T-helper 17 cell (primary cell): ENCODE results near the gene CCL15. TPM values are rescaled to one million over a fixed set of nuclear protein-coding genes. Genes with fewer than 3 reads are reported as not detected.
"Not testable (repeated sequence)": the region's sequence is repeated elsewhere in the genome, so short reads cannot be mapped to it uniquely, and the experiment has no call there.

Experiments
- ATAC-seq: fragments of 150-1000 bp; cut with Tn5 transposase; 2 replicates; pipeline ENCODE4 v1.10.0; 2021; ENCODE audit warnings: mild to moderate bottlenecking, moderate library complexity
- DNase-seq, 3 donors: peaks; one replicate each; pipeline versions ENCODE4 v3.0.0 to v3.0.0-alpha.2; 2020 to 2021
- H3K9me3 ChIP-seq: one replicate; pipeline ENCODE4 v1.7.0; 2013; ENCODE audit warnings: low read length, mild to moderate bottlenecking; ENCODE audit not compliant: control insufficient read depth, poor library complexity, severe bottlenecking
- H3K27ac Mint-ChIP-seq: one replicate; pipeline ENCODE4 v1.8.0; 2022; ENCODE audit warnings: mild to moderate bottlenecking, moderate library complexity, mixed read lengths
- H3K27me3 Mint-ChIP-seq: one replicate; pipeline ENCODE4 v1.8.0; 2022; ENCODE audit warnings: mixed read lengths
- H3K36me3 Mint-ChIP-seq: one replicate; pipeline ENCODE4 v1.8.0; 2022; ENCODE audit warnings: low read depth, mixed read lengths
- H3K4me1 Mint-ChIP-seq: one replicate; pipeline ENCODE4 v1.8.0; 2022; ENCODE audit warnings: mild to moderate bottlenecking, mixed read lengths
- H3K4me3 Mint-ChIP-seq: one replicate; pipeline ENCODE4 v1.8.0; 2022; ENCODE audit warnings: mild to moderate bottlenecking, moderate library complexity, mixed read lengths
- total RNA-seq, 4 donors: library from RNA in 2 of 4; stranded (reverse) in 2 of 4; gene quantifications; one replicate each; pipeline ENCODE4 v1.2.3 and lab custom pipeline; 2022 to 2026

CCL15 gene, protein sequence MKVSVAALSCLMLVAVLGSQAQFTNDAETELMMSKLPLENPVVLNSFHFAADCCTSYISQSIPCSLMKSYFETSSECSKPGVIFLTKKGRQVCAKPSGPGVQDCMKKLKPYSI
- total RNA-seq = not detected
- 0 reads per million in 2 donors for total RNA-seq (lab: John Stamatoyannopoulos, UW)

DNA sequence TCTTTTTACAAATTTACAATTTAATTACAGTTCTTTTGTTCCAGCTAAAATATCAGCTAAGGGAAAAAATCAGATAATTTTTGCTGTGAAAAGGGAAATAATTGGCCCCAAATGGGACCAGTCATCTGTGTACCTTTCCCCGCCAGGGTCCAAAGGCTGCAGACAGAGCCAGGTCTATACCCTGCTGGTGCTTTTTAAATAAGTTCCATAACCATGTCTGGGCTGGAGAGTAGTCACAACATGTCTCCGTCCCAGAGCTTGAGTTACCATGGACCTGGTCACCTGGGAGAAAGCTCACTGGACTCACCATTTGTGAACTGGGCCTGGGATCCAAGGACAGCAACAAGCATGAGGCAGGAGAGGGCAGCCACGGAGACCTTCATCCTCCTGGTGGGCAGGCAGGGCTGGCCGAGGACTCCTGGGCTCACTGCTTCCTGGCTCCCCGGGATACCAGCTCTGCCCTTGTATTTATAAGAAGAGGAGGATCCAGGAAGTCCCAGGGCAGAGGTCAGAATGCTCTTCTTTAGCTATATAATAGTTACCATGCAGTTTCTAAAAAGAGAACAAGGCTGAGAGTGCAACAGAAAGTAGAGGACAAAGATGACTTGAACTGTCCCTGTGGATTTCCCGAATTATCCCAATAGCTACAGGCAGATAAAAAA is at the start of gene CCL15:
TSS of gene CCL15 (minus strand) at position 444 of the 662 bp plus-strand sequence. CDS start at position 383, 61 bp downstream.
- no peak for ATAC-seq
- no peak within 1 kb of the TSS for H3K27ac Mint-ChIP-seq
- H3K4me1 Mint-ChIP-seq = peaks cover 7% of the 10 kb centered on the region
- no peak for DNase-seq
- no peaks in the 10 kb centered on the region for H3K36me3 Mint-ChIP-seq
- H3K9me3 ChIP-seq = no peaks in the 10 kb centered on the region
- no peak within 1 kb of the TSS for H3K4me3 Mint-ChIP-seq
- peaks cover 56% of the 10 kb centered on the region for H3K27me3 Mint-ChIP-seq

DNA sequence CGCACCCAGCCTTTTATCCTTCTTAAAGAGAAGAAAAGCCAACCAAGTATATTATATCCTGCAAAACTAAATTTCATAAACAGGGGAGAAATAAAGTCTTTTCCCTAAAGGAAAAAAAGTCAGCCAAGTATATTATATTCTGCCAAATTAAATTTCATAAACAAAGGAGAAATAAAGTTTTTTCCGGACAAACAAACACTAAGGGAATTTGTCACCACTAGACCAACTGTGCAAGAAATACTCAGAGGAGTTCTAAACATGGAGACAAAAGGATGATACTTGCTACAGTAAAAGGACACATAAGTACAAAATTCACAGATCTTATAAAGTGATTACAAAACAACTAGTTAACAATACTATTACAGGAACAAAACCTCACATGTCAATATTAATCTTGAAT is 48.3 kb upstream of the CCL15 start:
- H3K36me3 Mint-ChIP-seq = peaks cover 5% of the 10 kb centered on the region
- no peak for ATAC-seq
- H3K4me3 Mint-ChIP-seq = no peak overlapping the region
- H3K4me1 Mint-ChIP-seq = no peaks in the 10 kb centered on the region
- H3K27ac Mint-ChIP-seq = no peak overlapping the region
- no peak for DNase-seq
- peaks cover 2% of the 10 kb centered on the region for H3K9me3 ChIP-seq
- peaks cover 12% of the 10 kb centered on the region for H3K27me3 Mint-ChIP-seq

DNA sequence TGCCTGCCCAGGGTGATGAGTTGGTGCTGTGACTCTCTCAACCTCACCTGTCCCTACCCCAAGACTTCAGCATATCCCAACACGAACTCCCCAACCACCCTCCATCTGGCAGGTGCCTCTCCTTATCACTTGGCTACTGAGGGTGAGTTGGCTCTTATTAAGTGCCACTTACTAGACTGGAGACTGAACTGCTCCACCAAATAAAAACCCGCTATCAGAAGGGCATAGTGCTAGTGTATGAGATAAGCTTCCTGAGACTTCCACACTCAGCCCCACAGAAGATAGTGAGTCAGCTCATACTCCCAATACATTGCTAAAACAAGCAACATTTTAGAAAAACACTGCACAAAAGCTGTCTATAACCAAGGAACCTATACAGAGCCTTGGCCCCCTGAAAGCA is 46.7 kb upstream of the CCL15 start:
- Mint-ChIP-seq H3K27me3 (peaks cover 21% of the 10 kb centered on the region), H3K36me3 (peaks cover 5% of the 10 kb centered on the region), H3K27ac (no peak overlapping the region), H3K4me3 (no peak overlapping the region), H3K4me1 (no peaks in the 10 kb centered on the region)
- ATAC-seq (no peak), DNase-seq (no peak)
- peaks cover 2% of the 10 kb centered on the region for H3K9me3 ChIP-seq

DNA sequence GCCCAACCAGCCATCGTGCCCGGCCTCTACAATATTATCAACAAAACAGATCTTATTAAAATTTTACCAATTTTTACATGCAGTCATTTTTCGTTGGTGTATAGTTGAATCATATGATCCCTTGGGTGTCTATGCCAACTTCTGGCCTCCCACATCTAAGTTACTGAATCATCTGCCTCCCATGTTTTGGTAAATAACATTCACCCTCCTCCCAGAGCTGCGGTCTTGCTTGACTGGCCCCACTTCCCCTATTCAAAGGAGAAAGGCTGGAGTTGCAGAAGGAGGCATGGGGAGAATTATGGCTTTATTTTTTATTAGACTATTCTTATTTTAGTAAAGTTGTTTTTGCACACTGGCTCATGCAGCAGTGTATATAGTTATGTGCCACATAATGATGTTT is 34.9 kb upstream of the CCL15 start:
- Mint-ChIP-seq H3K27me3 (peaks cover 46% of the 10 kb centered on the region), H3K4me1 (peaks cover 4% of the 10 kb centered on the region), H3K36me3 (no peaks in the 10 kb centered on the region), H3K4me3 (no peak overlapping the region), H3K27ac (no peak overlapping the region)
- no peak for DNase-seq
- H3K9me3 ChIP-seq = no peaks in the 10 kb centered on the region
- no peak for ATAC-seq

DNA sequence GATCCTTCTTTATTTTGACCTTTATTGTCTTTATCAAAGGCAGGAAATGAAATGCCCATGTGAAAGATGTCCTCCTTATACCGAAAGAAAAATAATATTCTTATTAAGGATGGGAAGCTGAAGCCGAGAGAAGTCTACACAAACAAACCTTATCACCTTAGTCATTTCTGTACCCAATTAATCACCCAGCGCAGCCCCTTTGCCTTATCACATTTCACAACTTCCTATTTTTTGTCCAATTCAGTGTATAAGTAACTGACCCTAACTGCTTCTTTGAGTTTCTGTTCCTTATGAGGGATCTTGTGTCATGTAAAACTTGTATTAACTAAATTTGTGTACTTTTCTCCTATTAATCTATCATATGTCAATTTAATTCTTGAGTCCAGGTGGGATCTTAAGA is 32.8 kb upstream of the CCL15 start:
- Mint-ChIP-seq H3K4me3 (no peak overlapping the region), H3K36me3 (no peaks in the 10 kb centered on the region), H3K27ac (no peak overlapping the region), H3K4me1 (peaks cover 7% of the 10 kb centered on the region), H3K27me3 (peaks cover 61% of the 10 kb centered on the region)
- no peaks in the 10 kb centered on the region for H3K9me3 ChIP-seq
- ATAC-seq (no peak), DNase-seq (no peak)

DNA sequence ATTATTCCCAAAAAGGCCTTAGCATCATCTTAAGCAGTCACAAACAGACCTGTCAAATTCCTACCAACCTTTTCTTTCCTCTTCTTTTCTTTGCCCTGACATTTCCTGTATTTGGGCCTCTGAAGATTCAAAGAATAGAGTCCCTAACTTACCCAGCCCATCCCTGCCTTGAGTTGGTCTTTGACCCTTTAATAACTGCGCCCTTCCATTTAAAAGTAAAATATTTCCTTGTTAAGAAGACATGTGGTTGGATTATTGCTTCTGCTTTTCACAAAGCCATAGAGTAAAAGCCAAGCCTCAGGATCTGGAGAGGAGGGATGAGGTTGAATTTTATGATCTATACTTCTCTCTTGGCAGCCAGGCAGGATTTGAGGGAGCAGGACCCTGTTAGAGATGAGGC is 29.6 kb upstream of the CCL15 start:
- Mint-ChIP-seq H3K27ac (no peak overlapping the region), H3K4me3 (no peak overlapping the region), H3K4me1 (peaks cover 7% of the 10 kb centered on the region), H3K27me3 (peaks cover 66% of the 10 kb centered on the region), H3K36me3 (no peaks in the 10 kb centered on the region)
- no peaks in the 10 kb centered on the region for H3K9me3 ChIP-seq
- no peak for ATAC-seq
- no peak for DNase-seq

DNA sequence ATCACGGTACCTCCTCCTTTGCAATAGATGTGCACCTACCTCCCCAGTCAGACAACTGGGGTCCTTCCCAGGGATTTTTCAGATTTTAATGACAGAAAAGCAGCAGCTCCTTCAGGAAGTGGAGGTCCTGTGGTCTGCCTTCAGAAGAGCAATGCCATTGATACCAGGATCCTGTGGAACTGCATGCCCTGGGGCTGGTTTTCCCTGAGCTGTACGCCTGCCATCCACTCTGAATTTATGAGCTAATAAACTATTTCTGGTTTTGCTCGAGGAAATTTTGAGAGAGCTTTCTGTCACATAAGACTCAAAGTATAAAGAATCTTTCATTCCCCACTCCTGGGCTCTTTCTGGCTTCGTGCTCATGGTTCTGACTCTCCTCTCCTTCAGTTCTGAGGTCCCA is 26.4 kb upstream of the CCL15 start:
- peaks cover 2% of the 10 kb centered on the region for H3K36me3 Mint-ChIP-seq
- ATAC-seq = no peak

DNA sequence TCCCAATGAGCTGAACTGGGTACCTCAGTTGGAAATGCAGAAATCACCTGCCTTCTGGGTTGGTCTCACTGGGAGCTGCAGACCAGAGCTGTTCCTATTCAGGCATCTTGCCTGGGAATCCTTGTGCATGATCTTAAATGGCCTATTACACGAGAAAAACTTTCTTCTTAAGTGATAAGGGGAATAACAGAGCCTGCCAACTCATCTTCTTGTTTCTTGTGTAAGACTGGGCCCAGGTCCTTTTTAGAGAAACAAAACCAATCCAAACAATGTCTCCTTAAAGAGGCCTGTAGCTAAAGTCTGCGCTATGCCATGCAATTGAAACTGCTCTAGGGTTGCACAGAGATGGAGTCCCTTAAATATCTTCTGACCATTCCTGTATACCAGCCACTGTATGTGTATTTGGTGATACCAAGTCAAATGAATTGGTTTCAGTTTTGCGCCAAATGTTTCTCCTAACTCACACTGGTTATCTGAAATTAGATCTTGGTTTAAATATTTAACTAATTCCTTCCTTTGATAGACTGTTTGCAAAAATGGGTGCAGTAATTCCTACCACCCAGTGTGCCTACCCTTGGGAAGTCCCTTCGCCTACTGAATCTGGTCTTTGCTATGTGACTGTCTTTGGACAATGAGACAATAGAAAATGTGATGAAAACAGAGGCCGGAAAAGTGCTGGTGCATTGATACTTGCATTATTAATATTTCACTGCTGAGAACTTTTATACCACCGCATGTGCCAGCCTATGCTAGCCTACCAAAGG is 22.9 kb upstream of the CCL15 start:
- peaks cover 55% of the 10 kb centered on the region for H3K27me3 Mint-ChIP-seq
- no peak for DNase-seq
- no peaks in the 10 kb centered on the region for H3K9me3 ChIP-seq
- no peak overlapping the region for H3K27ac Mint-ChIP-seq
- no peak for ATAC-seq
- H3K4me3 Mint-ChIP-seq = no peak overlapping the region
- peaks cover 7% of the 10 kb centered on the region for H3K36me3 Mint-ChIP-seq
- H3K4me1 Mint-ChIP-seq = no peaks in the 10 kb centered on the region

More for the DNA sequence above, 26.4 kb upstream of the CCL15 start:
- DNase-seq = no peak
- peaks cover 4% of the 10 kb centered on the region for H3K4me1 Mint-ChIP-seq
- H3K27ac Mint-ChIP-seq = no peak overlapping the region
- H3K27me3 Mint-ChIP-seq = peaks cover 59% of the 10 kb centered on the region
- no peak overlapping the region for H3K4me3 Mint-ChIP-seq
- H3K9me3 ChIP-seq = no peaks in the 10 kb centered on the region

DNA sequence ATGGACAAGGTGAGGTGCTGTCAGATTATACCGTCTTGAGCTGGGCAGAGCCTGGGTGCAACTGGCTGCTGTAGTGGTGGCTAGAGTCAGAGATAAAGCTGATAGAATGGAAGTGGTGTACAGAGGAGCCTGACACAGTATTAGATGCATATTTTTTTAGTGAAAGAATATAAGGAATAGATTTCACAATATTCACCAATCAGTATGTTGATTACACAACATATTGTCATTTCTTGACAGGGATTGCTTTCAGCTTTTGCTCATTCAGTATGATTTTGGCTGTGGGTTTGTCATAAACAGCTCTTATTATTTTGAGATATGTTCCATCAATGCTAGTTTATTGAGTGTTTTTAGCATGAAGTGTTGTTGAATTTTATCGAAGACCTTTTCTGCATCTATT is 18.1 kb upstream of the CCL15 start:
- ATAC-seq = no peak
- no peak overlapping the region for H3K4me3 Mint-ChIP-seq
- DNase-seq = no peak
- no peak overlapping the region for H3K27ac Mint-ChIP-seq
- H3K9me3 ChIP-seq = no peaks in the 10 kb centered on the region
- H3K4me1 Mint-ChIP-seq = no peaks in the 10 kb centered on the region
- peaks cover 63% of the 10 kb centered on the region for H3K27me3 Mint-ChIP-seq
- peaks cover 7% of the 10 kb centered on the region for H3K36me3 Mint-ChIP-seq

DNA sequence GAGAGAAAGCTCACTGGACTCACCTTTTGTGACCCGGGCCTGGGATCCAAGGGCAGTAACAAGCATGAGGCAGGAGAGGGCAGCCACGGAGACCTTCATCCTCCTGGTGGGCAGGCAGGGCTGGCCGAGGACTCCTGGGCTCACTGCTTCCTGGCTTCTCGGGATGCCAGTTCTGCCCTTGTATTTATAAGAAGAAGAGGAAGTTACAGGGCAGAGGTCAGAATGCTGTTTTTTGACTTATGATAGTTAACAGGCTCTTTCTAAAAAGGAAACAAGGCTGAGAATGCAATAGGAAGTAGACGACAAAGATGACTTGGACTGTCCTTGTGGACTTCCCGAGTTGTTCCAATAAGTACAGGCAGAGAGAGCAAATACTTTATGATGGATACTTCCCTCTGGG is 16.4 kb upstream of the CCL15 start, which contains the start of gene CCL23:
TSS of gene CCL23 (minus strand) at position 174 of the 400 bp plus-strand sequence. CDS start at position 99, 75 bp downstream.
- peaks cover 68% of the 10 kb centered on the region for H3K27me3 Mint-ChIP-seq
- H3K4me1 Mint-ChIP-seq = no peaks in the 10 kb centered on the region
- DNase-seq = no peak
- no peaks in the 10 kb centered on the region for H3K9me3 ChIP-seq
- no peak for ATAC-seq
- H3K27ac Mint-ChIP-seq = no peak within 1 kb of the TSS
- H3K36me3 Mint-ChIP-seq = peaks cover 5% of the 10 kb centered on the region
- no peak within 1 kb of the TSS for H3K4me3 Mint-ChIP-seq

DNA sequence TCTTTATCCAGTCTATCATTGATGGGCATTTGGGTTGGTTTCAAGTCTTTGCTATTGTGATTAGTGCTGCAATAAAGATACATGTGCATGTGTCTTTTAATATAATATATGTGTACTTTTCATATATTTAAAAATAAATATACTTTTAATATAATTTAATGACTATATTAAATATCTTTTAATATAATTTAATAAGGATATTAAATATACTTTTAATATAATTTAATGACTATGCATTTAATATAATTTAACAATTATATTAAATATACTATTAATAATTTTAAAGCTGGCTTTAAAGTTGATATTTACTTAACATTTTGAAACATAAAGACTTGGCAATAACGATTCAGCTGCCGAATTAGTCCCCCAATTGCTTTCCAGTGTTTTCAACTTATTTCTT is 15.2 kb upstream of the CCL15 start:
- H3K27ac Mint-ChIP-seq = no peak overlapping the region
- no peaks in the 10 kb centered on the region for H3K9me3 ChIP-seq
- ATAC-seq (no peak), DNase-seq (no peak)
- no peaks in the 10 kb centered on the region for H3K4me1 Mint-ChIP-seq
- peaks cover 68% of the 10 kb centered on the region for H3K27me3 Mint-ChIP-seq
- H3K4me3 Mint-ChIP-seq = no peak overlapping the region
- peaks cover 3% of the 10 kb centered on the region for H3K36me3 Mint-ChIP-seq

DNA sequence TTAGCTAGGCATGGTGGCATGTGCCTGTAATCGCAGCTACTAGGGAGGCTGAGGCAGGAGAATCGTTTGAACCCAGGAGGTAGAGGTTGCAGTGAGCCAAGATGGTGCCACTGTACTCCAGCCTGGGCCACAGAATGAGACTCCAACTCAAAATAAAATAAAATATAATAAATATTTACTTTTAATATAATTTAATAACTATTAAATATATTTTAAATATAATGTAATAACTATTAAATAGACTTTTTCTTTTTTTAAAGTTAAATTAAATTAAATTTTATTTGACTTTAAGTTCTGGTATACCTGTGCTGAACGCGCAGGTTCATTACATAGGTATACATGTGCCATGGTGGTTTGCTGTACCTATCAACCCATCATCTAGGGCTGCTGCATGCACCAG is 14.5 kb upstream of the CCL15 start:
- H3K9me3 ChIP-seq, H3K4me1 Mint-ChIP-seq, ATAC-seq, H3K27ac Mint-ChIP-seq, H3K36me3 Mint-ChIP-seq, H3K4me3 Mint-ChIP-seq, DNase-seq: not testable (repeated sequence)
- H3K27me3 Mint-ChIP-seq = peaks cover 64% of the 10 kb centered on the region

DNA sequence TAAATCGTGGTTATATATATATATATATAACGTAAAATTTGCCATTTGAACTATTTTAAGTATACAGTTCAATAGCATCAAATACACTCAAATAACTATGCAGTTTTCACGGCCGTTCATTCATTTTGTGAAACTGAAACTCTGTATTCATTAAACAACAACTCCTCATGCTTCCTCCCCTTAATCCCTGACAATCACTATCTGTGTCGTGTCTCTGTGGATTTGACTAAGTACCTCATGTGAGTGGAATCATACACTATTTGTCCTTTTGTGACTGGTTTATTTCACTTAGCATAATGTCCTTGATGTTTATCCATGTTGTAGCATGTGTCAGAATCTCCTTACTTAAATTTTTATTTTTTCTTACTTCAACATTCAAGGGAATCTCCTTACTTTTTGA is 13.6 kb upstream of the CCL15 start:
- Mint-ChIP-seq H3K27me3 (peaks cover 54% of the 10 kb centered on the region), H3K36me3 (no peaks in the 10 kb centered on the region), H3K4me1 (no peaks in the 10 kb centered on the region), H3K4me3 (no peak overlapping the region), H3K27ac (no peak overlapping the region)
- ATAC-seq (no peak), DNase-seq (no peak)
- H3K9me3 ChIP-seq = no peaks in the 10 kb centered on the region
